NB4 (cell line): ENCODE measurements around the gene AKR1C1.
"Not testable (repeated sequence)": the region's sequence is repeated elsewhere in the genome, so short reads cannot be mapped to it uniquely, and the experiment has no call there.

Experiments
- DNase-seq: peaks from one replicate; pipeline ENCODE4 v3.0.0; 2010; ENCODE audit warnings: low read depth
- H3K4me3 ChIP-seq: one replicate; pipeline ENCODE4 v1.5.1; 2011; ENCODE audit warnings: mild to moderate bottlenecking, low read depth, low read length, moderate library complexity
- CTCF ChIP-seq: IDR thresholded peaks from one replicate; pipeline ENCODE4 v1.5.1; 2012; ENCODE audit warnings: low read depth, low read length
- MYC ChIP-seq: IDR thresholded peaks from 2 replicates; pipeline ENCODE4 v1.6.1; 2011; ENCODE audit warnings: low read depth, low read length
- POLR2A ChIP-seq: IDR thresholded peaks from 2 replicates; pipeline ENCODE4 v1.6.1; 2011; ENCODE audit warnings: mild to moderate bottlenecking; ENCODE audit not compliant: insufficient read length; ENCODE audit errors: extremely low read depth
- TF ChIP-seq, protein P1 (sequence below): IDR thresholded peaks from 2 replicates; pipeline ENCODE4 v1.6.1; 2011; ENCODE audit warnings: low read depth, low read length

Gene AKR1C1

GRCh38 chr10:4983615-4984216 lies 20.5 kb downstream of the AKR1C1 start:
- H3K4me3 ChIP-seq: no peak overlapping the region
- no peak for TF ChIP-seq POLR2A
- no peak for TF ChIP-seq MYC
- TF ChIP-seq, protein P1, sequence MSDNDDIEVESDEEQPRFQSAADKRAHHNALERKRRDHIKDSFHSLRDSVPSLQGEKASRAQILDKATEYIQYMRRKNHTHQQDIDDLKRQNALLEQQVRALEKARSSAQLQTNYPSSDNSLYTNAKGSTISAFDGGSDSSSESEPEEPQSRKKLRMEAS: no peak
- TF ChIP-seq CTCF: no peak
- no peak for DNase-seq

- no peak overlapping the region for H3K4me3 ChIP-seq
- no peak for DNase-seq
- TF ChIP-seq, protein P1: no peak
- no peak for TF ChIP-seq MYC
- TF ChIP-seq POLR2A: no peak
- TF ChIP-seq CTCF: no peak
Observed at GRCh38 chr10:4984223-4984622, 21.0 kb downstream of the AKR1C1 start.

- DNase-seq: no peak
Observed at GRCh38 chr10:4984971-4985594, 21.9 kb downstream of the AKR1C1 start.

DNA sequence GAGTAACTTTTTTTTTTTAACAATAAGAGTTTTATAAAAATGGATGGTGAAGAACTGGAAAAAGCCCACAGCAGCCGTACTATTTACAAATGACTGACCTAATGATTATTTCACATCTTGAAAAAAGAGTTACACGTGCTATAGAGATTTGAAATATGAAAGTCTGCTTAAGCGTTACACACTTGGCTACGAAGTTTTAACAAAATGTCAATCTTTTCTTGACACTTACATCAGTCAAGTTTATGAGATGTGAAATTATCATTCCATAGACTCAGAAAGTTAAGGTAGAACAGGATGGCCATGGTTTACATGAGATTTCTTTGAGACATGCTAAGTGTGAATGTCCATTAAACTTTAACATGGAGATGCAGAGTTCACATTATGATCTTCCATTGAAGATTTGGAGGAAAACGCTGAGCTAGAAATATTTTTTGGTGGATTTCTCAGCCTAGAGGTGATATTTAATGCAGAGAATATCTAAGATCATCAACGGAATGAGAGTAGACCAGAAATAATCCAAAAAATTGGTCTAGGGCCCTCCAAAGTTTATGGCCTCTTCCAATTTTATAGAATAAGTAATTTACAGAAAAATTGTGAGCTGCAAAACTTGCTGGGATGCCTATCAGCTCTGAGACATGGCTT lies 24.9 kb downstream of the AKR1C1 start:
- not testable (repeated sequence) for H3K4me3 ChIP-seq, DNase-seq

More at GRCh38 chr10:4984971-4985594, 21.9 kb downstream of the AKR1C1 start:
- TF ChIP-seq, protein P1: no peak
- TF ChIP-seq MYC: no peak
- no peak for TF ChIP-seq POLR2A
- TF ChIP-seq CTCF: no peak
- no peak overlapping the region for H3K4me3 ChIP-seq

- no peak for TF ChIP-seq POLR2A
- no peak for TF ChIP-seq CTCF
- TF ChIP-seq, protein P1: no peak
- no peak for TF ChIP-seq MYC
- no peak overlapping the region for H3K4me3 ChIP-seq
- DNase-seq: no peak
Observed at GRCh38 chr10:4990217-4990616, 27.0 kb downstream of the AKR1C1 start.

DNA sequence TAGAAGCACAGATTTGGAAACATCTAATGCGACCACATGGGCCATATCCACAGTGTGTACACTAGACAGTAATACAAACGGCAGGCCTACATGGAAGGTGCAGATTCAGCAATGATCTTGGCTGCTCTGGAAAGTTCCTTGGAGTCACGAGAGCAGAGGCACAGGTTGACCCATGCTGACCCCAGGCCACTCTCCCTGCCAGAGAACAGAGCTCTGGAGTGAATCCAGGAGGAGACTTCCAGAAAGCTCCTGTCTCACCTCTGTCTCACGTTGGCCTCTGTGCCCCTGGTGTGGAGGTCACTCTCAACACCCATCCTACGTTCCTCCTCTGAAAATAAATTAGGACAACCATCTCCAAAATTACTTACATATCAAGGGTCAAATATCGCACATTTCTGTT lies 28.2 kb downstream of the AKR1C1 start:
- not testable (repeated sequence) for H3K4me3 ChIP-seq, DNase-seq

GRCh38 chr10:4992564-4992963 lies 29.3 kb downstream of the AKR1C1 start:
- DNase-seq, H3K4me3 ChIP-seq: not testable (repeated sequence)

- DNase-seq: not testable (repeated sequence)
Observed at GRCh38 chr10:4994260-4994659, 31.0 kb downstream of the AKR1C1 start.

More at GRCh38 chr10:4994260-4994659, 31.0 kb downstream of the AKR1C1 start:
- H3K4me3 ChIP-seq: not testable (repeated sequence)
